NCI-H187 treated with DMSO at 0.1 percent for 48 hours (cell line): ENCODE results near the gene COX11.

Source experiments
- DNase-seq: peaks from one replicate; lab custom pipeline; 2025; lab: John Stamatoyannopoulos, UW

COX11 gene

DNA sequence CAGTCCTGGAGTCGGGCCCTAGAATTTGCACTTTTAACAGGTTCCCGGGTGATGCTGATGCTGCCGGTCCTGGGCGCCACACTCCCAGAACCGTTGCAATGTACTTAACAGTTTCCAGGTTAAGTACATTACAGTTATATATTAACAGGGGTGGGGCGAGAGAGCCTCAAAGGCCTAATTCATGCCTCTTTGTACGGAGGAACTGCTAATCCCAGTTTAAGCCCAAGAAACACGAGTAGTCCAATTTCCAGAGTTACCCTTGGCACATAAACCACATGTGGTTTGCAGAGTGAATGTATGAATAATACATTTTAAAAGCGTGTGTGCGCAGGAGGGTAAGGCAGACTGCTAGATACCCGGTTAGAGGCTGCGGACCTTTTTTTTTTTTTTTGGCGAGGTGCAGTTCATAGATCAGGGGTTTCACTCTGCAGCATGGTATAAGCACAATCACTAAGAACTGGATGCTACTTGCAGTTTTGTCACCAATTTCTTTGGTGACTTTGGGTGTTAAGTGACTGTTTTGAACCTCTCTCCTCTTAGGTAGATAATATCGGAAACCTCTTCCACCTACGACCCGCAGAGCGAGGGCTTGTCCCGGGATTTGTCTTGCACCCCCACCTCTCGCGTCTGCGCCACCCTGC, 713 bp downstream of the COX11 start:
- DNase-seq: no peak

DNA sequence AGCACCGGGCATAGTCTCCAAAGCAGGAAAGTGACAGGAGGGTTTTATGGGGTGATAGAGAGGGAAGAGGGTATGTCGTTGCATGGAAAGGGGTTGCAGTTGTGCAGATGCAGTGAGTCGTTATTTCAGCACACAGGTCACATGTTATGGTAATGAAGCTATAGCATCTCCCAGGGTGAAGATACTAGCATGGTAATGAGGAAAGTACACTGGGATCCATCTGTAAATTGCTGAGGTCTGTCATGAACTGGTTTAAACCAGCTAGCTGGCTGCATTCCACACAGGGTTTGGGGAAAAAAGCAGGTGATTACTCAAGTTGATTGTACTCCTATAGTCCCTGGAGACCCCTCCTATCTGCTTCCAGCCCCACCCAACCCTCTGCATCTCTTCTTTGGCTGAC, 11.7 kb downstream of the COX11 start:
- peak; percentile 69 for DNase-seq

DNA sequence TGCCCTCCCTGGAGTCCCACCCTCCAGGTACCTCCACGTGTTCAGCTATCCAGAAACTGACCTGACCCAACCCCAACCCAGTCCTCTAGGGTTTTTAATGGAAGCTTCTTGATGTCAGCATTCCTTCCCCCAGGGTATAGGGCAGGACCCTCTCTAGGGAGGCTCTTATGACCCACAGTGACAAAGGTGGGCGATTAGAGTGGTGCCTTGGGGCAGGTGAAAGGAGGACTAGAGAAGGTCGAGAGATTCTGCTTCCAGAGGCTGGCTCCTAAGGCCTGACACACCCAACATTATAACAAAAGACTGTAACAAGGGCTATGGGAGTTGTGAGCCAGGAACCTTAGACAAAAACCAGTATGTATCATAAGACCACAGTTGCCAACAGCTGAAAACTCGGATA, 17.2 kb downstream of the COX11 start:
- no peak for DNase-seq

DNA sequence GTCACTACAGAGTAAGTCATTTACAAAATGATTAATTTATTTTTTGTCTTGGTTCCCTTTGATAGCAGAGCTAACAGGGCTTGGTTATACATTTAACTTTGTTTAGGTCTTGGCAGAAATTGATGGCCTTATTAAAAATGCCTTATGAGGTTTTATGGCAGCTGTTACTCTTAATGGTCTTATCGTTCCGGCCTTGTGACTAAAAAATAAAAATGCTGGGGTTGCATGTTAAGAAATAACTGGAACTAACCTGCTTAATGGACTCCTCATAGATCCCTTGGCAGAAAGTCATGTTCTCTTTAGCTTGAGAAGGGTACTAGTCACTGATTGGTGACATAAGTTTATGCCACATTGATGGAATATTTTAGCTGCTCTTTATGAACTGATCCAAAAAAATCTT, 18.3 kb downstream of the COX11 start:
- no peak for DNase-seq

DNA sequence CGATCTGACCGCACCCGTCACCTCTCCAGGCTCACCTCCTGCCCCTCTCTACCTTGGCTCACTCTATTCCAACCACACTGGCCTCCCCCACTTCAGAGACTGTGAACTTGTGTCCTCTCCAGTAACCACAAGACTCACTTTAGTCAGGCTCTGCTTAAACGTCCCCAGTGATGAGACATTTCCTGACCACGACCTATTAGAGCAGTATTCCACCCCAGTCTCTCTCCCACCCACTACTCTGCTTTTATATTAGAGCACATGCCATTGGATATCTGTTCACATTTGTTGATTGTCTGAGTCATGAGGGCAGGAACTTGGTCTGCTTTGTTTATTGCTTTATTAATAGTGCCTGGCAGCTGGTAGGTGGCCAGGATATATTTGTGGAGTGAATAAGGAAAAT, 20.1 kb downstream of the COX11 start:
- no peak for DNase-seq

DNA sequence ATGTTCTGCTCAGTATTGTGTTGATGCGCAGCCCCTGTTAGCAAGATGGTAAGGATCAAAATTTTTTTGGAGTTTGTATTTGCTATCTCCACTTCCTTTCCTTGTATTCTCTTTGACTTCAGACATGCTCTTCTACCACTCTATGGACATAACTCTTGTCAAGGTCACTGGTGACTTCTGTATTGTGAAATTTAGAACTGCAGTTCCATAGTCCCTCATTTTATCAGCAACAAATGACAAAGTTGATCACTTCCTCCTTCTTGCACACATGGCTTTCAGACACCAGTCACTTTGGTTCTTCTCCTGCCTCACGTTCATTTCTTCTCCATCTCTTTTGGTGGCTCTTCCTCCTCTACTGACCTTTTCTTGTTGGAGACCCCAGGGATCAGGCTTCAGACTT, 21.1 kb downstream of the COX11 start:
- DNase-seq: no peak

DNA sequence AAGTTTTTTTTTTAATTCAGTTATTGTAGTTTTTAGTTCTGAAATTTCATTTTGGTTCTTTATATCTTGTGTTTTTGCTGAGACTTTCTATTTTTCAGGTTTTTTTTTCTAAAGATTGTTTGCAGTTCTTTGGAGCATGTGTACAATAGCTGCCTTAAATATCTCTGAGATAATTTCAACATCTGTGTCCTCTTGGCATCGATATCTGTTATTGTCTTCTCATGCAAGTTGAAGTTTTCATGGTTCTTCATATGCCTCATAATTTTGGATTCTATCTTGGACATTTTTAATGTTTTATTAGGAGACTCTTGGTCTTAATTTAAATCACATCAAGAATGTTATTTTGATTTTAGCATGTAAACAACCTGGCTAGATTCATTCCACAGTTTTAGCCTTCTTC, 22.8 kb downstream of the COX11 start:
- no peak for DNase-seq

DNA sequence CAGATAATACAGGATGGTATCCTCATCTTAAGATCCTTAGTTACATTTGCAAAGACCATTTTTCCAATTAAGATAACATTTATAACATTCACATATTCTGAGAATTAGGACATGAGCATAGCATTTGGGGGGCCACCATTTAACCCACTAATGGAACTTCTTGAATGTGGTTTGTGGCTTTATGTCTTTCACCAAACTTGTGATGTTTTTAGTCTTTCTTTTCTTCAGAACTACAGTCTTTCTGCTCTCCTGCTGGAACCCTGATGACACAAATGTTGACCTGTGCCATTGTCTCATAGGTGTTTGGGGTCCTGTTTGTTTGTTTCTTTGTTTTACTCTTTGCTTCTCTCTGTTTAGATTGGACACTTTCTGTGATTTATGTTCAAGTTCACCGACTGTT, 23.2 kb downstream of the COX11 start:
- DNase-seq: no peak

DNA sequence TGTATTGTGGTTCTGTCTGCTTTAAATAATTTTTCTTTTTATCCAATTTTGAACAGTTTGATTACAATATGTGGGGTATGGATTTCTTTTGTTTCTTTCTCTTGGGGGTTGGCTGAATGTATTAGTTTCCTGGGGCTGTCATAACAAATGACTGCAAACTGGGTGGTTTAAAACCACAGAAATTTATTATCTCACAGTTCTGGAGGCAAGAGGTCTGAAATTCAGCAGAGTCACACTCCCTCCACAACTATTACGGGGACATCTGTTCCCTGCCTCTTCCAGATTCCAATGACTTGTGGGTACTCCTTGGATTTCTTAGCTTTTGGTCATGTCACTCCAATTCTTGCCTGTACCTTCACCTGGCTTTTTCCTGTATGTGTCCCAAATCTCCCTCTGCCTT, 23.7 kb downstream of the COX11 start:
- DNase-seq: no peak

DNA sequence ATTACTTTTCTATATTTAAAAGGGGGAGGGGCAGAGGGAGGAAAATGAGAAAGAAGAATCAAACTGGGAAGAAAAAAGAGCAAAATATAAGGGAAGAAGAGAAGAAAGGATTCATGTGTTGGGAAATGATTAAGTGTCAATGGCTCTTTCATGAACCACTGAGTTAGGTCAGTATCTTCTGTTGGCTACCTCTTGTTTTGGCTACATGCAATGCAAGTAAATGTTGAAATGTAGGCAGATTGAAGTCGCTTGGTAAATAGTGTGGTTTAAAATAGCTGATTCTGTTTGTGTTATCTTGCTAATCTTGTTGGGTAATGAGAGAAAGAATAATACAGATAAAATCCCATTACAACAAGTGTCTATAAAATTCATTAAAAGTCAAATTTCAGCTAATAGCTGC, 27.2 kb downstream of the COX11 start:
- no peak for DNase-seq

DNA sequence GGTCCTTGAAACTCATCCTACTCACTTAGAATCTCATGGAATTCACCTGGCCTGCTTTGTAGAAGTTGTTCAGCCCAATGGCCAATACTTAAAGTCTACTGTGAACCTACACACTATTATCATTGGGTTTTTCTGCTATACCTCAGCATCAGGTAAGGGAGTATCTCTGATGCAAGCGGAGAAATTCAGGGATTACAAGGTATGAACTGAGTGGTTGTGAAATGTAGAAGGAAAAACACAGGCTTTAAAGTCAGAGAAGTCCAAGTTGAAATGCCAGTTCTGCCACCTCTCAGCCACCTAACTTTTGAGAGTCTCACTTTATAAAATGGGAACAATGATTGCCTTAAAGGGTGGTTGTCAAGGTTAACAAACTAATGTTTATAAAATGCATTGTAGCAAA, 31.0 kb downstream of the COX11 start:
- DNase-seq: no peak

DNA sequence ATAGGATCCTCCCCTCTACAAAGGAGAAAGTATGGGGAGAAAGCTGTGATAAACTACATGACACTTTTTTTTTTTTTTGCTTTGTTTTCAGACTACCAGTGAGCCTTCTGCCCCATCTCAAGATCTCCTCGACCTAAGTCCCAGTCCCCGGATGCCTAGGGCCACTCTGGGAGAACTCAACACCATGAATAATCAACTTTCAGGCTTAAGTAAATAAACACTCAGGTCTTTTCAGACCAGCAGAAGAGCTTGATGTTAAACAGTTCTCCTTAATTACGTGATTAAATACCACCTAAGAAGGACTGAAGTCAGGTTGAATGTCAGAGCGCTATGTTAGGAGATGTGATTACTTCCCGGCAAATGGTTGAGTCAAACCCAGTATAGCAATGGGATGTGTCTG, 31.4 kb downstream of the COX11 start:
- no peak for DNase-seq

DNA sequence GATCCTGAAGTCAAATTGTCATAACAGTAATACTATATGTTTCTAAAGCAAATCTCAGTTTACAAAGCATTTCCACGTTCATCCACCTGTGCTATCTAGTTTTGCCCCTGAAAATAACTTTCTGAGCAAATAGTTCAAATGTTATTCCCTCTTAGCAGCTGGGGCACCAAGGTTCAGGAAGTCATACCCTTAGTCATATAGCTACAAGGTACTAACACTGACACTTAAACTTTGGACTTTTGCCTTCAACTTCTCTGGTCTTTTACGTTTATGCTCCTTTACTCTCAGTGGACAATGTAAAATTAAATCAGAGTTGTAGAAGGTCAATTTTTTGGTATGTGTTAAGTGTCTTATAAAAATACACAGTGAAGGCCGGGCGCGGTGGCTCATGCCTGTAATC, 33.0 kb downstream of the COX11 start:
- DNase-seq: no peak

DNA sequence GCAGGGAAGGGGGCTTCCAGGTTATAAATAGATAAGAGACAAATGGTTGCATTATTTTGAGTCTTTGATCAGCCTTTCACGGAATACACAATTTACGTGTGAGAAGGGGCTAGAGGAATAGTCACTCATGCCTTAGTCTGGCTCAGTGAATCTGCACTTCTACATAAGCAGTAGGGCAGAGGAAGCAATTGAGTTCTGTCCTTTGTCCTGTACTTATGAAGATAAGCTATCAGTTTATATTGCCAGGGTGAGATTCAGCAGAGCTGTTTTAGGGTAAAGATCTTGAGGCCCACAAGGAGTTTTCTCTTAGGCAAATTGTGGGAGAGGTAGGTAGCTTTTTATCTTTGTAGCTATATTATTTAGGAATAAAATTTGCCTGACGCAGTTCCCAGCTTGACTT, 34.5 kb downstream of the COX11 start:
- DNase-seq: no peak

DNA sequence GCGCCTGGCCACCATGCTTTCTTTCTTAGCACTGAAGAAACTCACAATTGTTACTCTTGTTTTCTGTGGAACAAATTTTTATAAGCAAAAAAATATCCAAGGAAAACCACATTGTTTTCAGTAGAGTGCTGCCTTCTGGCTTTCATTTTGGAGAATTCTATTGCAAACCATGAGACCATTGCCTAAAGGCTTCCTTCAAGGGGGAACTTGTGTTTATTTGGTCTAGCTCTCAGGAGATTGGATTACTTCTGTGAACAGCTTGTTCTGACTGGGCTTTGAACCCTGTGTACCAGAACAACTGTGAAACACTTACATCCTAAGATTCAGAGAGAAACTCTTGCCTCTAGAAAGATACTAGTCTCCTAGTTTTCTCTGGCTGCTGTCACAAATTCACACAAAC, 35.7 kb downstream of the COX11 start:
- DNase-seq: no peak

DNA sequence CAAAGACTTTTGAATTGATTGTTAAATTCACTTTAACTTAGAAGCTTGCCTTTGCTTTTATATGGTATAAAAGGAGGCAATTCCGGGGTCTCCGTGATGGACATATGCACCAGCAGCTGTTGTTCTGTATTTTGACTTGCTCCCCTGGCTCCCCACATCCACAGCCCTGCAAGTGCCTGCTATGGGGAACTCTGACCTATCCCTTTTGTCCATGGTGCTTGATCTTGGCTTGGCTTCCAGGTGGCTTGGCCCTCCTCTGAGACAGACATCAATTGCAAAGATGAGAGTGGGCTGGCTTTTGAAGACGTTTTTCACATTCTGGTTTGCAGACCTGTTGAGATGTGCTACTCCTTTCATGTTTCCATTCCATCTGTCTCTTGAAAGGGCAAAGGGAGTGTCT, 40.9 kb downstream of the COX11 start:
- no peak for DNase-seq

DNA sequence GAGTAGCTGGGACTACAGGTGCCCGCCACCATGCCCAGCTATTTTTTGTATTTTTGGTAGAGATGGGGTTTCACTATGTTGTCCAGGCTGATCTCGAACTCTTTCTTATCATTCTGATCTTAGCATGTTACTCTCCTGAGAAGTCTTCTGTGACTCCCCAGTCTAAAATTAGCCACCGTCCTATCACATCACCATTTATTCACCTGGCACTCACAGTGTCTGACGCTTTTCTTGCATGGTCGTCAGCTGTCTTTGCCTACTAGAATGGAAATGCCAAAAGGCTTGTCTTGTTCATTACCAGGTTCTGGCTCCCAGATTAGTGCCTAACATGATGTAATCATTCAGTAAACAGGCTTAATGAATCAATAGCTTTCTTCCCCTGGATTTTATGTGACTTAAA, 44.0 kb downstream of the COX11 start:
- no peak for DNase-seq

DNA sequence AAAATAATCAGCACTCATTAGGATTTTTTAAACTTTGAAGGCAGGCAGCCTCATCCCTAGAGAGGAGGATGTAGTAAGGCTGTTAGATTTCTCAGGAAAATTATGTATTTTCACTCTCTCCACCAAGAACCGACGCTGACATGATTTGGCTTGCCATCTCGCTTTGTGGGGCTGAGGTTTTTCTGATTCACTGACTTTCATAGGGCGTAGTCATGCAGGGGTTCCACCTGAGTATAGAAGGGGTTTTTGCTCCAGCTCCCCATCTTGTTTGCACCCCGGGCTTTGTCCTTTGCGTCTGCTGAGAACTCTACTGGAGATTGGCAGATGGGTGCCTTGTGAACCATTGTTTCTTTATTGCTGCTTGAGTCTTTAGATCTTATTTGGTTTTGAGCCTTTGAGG, 47.6 kb downstream of the COX11 start:
- DNase-seq: no peak

DNA sequence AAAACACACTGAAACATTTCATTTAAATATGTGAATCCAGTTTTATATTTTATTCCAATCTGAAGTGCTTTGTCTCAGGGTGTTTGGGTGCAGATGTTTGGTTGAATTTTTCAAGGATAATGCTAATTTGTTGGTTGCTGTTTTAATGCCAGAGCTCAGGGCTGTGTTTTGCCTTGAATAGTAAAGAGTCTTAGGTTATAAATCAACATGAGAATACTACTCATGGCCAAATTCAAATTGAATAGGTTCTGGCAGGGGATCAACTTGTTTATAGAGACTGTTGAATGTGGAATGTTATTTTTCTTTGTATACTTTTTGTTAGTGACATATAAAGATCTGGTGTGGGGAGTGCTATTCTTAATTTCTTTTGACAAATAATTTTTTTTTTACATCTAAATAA, 49.0 kb downstream of the COX11 start:
- no peak for DNase-seq

DNA sequence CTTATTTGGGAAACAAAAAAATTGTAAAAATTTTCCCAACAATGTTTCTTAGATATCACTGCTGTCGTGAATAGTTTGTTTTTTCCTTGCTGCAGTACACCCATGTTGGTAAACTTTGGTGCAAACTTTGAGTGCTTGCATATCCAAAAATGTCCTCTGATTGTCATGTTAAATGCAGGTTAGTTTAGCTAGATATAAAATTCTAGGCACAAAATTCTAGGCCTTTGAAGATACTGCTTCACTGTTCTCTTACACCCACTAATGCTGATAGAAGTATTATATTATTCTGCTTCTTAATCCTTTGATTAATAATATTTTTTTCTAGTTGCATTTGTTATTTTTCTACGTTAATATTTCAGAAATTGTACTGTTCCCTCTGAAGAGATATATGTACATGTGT, 51.7 kb downstream of the COX11 start:
- no peak for DNase-seq
